Astrocyte (in vitro differentiated cells and primary cell): Measurements from ENCODE around the gene TMC4. TPM values are rescaled to one million over a fixed set of nuclear protein-coding genes. Genes with fewer than 3 reads are reported as not detected.

Experiments
- DNase-seq: peaks from one replicate; pipeline ENCODE4 v3.0.0-alpha.2; 2010; ENCODE audit warnings: low read depth
- FAIRE-seq: peaks from 2 replicates; lab custom pipeline; 2011; peaks lifted over from hg19 to GRCh38; lab: Jason Lieb, UNC
- H2AFZ ChIP-seq: 2 replicates; pipeline ENCODE4 v1.6.0; 2012; ENCODE audit warnings: low read depth, low read length, inconsistent platforms
- H3K27ac ChIP-seq: 2 replicates; pipeline ENCODE4 v1.5.1; 2011; ENCODE audit warnings: low read depth, low read length, inconsistent platforms
- H3K27me3 ChIP-seq: 2 replicates; pipeline ENCODE4 v1.6.0; 2011; ENCODE audit warnings: low read length, inconsistent platforms; ENCODE audit not compliant: insufficient read depth
- H3K36me3 ChIP-seq: 2 replicates; pipeline ENCODE4 v1.5.1; 2011; ENCODE audit warnings: low read length, inconsistent platforms; ENCODE audit not compliant: insufficient read depth
- H3K4me1 ChIP-seq: 2 replicates; pipeline ENCODE4 v1.5.1; 2011; ENCODE audit warnings: low read length, inconsistent platforms; ENCODE audit not compliant: insufficient read depth
- H3K4me2 ChIP-seq: 2 replicates; pipeline ENCODE4 v1.6.0; 2012; ENCODE audit warnings: low read length, inconsistent platforms
- H3K4me3 ChIP-seq: 2 replicates; pipeline ENCODE4 v1.5.1; 2011; ENCODE audit warnings: low read depth, mild to moderate bottlenecking, low read length, inconsistent platforms; ENCODE audit not compliant: insufficient read depth
- H3K79me2 ChIP-seq: 2 replicates; pipeline ENCODE4 v1.6.0; 2012; ENCODE audit warnings: mild to moderate bottlenecking, low read length, inconsistent platforms; ENCODE audit not compliant: insufficient read depth
- H3K9ac ChIP-seq: 2 replicates; pipeline ENCODE4 v1.6.0; 2012; ENCODE audit warnings: mild to moderate bottlenecking, low read length, inconsistent platforms
- H3K9me3 ChIP-seq: 2 replicates; pipeline ENCODE4 v1.5.1; 2012; ENCODE audit warnings: low read depth, mild to moderate bottlenecking, low read length, inconsistent platforms; ENCODE audit not compliant: insufficient read depth
- H4K20me1 ChIP-seq: 2 replicates; pipeline ENCODE4 v1.6.0; 2012; ENCODE audit warnings: low read length, inconsistent platforms; ENCODE audit not compliant: insufficient read depth
- H3K27ac Mint-ChIP-seq: one replicate; pipeline ENCODE4 v1.8.0; 2021; ENCODE audit warnings: mild to moderate bottlenecking, mixed read lengths; ENCODE audit not compliant: unreplicated experiment
- H3K27me3 Mint-ChIP-seq: one replicate; pipeline ENCODE4 v1.8.0; 2021; ENCODE audit warnings: low read depth, mixed read lengths; ENCODE audit not compliant: unreplicated experiment
- H3K36me3 Mint-ChIP-seq: one replicate; pipeline ENCODE4 v1.8.0; 2021; ENCODE audit warnings: low read depth, mixed read lengths; ENCODE audit not compliant: unreplicated experiment
- H3K4me1 Mint-ChIP-seq: one replicate; pipeline ENCODE4 v1.8.0; 2021; ENCODE audit warnings: low read depth, mixed read lengths; ENCODE audit not compliant: unreplicated experiment
- H3K4me3 Mint-ChIP-seq: one replicate; pipeline ENCODE4 v1.8.0; 2021; ENCODE audit warnings: mild to moderate bottlenecking, moderate library complexity, mixed read lengths; ENCODE audit not compliant: unreplicated experiment
- H3K9me3 Mint-ChIP-seq: one replicate; pipeline ENCODE4 v1.8.0; 2021; ENCODE audit warnings: mild to moderate bottlenecking, mixed read lengths; ENCODE audit not compliant: unreplicated experiment
- EZH2 ChIP-seq: IDR thresholded peaks from 2 replicates; pipeline ENCODE4 v1.6.1; 2012; ENCODE audit warnings: mild to moderate bottlenecking, low read length, inconsistent platforms; ENCODE audit not compliant: insufficient read depth
- total RNA-seq: library from RNA; stranded (reverse); gene quantifications from 2 replicates; pipeline ENCODE4 v1.2.1, GENCODE V29; 2021
- TF ChIP-seq, protein P1 (sequence below): IDR thresholded peaks from 2 replicates; pipeline ENCODE4 v1.5.1; 2011; ENCODE audit warnings: low read depth, mild to moderate bottlenecking, inconsistent platforms, low read length, moderate library complexity; ENCODE audit not compliant: insufficient read depth

Gene TMC4
- total RNA-seq, 1 donor from 2014 or later, result 1.9 TPM

DNA sequence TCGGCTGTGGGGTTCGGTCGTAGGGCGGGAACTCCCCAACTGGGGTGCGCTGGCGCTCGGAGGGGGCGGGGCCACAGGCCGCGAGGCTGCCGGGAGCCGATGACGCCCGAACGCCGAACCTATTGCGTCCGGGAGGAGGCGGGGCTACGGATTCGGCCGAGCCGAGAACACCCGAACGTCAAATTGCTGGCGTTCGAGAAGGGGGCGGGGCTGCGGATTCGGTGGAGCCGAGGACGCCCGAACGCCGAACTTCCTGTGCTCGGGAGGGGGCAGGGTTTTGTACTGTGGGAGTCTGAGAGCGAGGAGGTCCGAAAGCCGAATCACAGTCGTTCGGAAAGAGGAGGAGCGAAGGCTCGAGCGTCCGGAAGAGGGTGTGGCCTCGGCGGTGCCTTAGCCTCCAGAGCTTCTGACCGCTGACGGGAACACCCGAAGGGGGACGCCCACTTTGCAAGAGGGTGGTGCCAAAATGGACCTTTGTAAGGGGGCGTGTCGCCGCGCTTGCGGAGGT is 17.6 kb upstream of the TMC4 start:
- peak; percentile 58 for FAIRE-seq

DNA sequence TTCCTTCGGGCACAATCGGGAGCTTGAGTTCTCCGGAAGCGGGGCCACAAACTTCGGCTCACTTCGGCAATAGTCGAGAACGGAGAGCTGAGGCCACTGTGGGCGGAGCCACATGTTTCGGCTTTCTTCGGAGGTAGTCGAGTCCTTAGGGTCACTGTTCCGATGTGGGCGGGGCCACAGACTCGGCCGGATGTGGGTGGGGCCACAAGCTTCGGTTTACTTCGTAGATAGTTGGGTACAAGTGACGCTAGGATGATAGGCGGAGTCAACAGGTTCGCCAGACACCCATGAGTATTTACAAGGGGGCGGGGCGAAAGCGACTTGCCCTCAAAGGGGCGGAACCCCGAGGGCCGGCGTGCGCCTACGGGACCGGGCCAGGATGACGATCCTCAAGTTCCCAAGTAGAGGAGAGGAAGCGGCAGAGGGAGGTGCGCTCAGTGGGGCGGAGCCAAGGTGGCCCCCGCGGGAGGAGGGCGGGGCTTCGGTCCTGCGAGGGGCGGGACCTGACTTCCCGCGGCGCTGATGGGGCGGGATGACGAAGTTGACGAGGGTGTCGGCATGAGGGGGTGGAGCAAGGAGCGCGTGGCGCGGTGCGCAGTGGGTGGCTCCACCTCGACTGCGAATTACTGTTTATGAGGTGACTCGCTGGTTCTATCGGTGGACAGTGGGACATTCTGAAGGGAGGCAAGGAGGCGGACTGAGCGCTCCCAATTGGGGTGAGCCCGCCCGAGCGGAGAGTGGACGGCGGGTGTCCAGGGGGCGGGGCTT is 17.0 kb upstream of the TMC4 start:
- peaks cover 15% of the 10 kb centered on the region for H3K4me1 ChIP-seq
- no peak for TF ChIP-seq EZH2
- TF ChIP-seq, protein P1, sequence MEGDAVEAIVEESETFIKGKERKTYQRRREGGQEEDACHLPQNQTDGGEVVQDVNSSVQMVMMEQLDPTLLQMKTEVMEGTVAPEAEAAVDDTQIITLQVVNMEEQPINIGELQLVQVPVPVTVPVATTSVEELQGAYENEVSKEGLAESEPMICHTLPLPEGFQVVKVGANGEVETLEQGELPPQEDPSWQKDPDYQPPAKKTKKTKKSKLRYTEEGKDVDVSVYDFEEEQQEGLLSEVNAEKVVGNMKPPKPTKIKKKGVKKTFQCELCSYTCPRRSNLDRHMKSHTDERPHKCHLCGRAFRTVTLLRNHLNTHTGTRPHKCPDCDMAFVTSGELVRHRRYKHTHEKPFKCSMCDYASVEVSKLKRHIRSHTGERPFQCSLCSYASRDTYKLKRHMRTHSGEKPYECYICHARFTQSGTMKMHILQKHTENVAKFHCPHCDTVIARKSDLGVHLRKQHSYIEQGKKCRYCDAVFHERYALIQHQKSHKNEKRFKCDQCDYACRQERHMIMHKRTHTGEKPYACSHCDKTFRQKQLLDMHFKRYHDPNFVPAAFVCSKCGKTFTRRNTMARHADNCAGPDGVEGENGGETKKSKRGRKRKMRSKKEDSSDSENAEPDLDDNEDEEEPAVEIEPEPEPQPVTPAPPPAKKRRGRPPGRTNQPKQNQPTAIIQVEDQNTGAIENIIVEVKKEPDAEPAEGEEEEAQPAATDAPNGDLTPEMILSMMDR, result no peak
- no peaks in the 10 kb centered on the region for H3K9me3 ChIP-seq
- H3K27me3 ChIP-seq, result no peaks in the 10 kb centered on the region
- peak; percentile 78 for FAIRE-seq
- H3K4me3 ChIP-seq, result peak overlapping the region; percentile 82
- H4K20me1 ChIP-seq, result peaks cover 36% of the 10 kb centered on the region
- Mint-ChIP-seq H3K4me1 (peaks cover 7% of the 10 kb centered on the region), H3K27me3 (no peaks in the 10 kb centered on the region), H3K4me3 (peak overlapping the region; percentile 95), H3K9me3 (no peaks in the 10 kb centered on the region), H3K27ac (peak overlapping the region; percentile 96), H3K36me3 (peaks cover 10% of the 10 kb centered on the region)
- DNase-seq, result peak; percentile 99
- peaks cover 3% of the 10 kb centered on the region for H3K36me3 ChIP-seq
- peak overlapping the region; percentile 97 for H3K4me2 ChIP-seq
- H3K9ac ChIP-seq, result peak overlapping the region; percentile 96
- peak overlapping the region; percentile 93 for H2AFZ ChIP-seq
- H3K79me2 ChIP-seq, result peaks cover 46% of the 10 kb centered on the region
- peak overlapping the region; percentile 99 for H3K27ac ChIP-seq

More for the DNA sequence above, 17.6 kb upstream of the TMC4 start:
- Histone ChIP-seq H3K27ac (peak overlapping the region; percentile 99), H3K36me3 (peaks cover 3% of the 10 kb centered on the region), H4K20me1 (peaks cover 36% of the 10 kb centered on the region), H3K9me3 (no peaks in the 10 kb centered on the region), H2AFZ (peak overlapping the region; percentile 93), H3K9ac (peak overlapping the region; percentile 96), H3K4me1 (peaks cover 15% of the 10 kb centered on the region), H3K27me3 (no peaks in the 10 kb centered on the region), H3K4me2 (peak overlapping the region; percentile 97), H3K79me2 (peaks cover 46% of the 10 kb centered on the region), H3K4me3 (peak overlapping the region; percentile 82)
- Mint-ChIP-seq H3K9me3 (no peaks in the 10 kb centered on the region), H3K4me1 (peaks cover 7% of the 10 kb centered on the region), H3K27me3 (no peaks in the 10 kb centered on the region), H3K36me3 (peaks cover 9% of the 10 kb centered on the region), H3K27ac (peak overlapping the region; percentile 96), H3K4me3 (peak overlapping the region; percentile 95)
- peak; percentile 97 for DNase-seq
- TF ChIP-seq, protein P1, result no peak
- TF ChIP-seq EZH2, result no peak
